GM21619 (cell line): ENCODE results near the gene ADARB2.

Experiments used
- ATAC-seq: cut with Tn5 transposase; IDR thresholded peaks from one replicate; pipeline ENCODE4 v1.9.1; 2021; ENCODE audit not compliant: unreplicated experiment

The ADARB2 gene

GRCh38 chr10:1736144-1736971 lies 967 bp downstream of the ADARB2 start:
- ATAC-seq, result no peak

- ATAC-seq, result no peak
Observed at GRCh38 chr10:1735562-1735961, 1.8 kb downstream of the ADARB2 start.

- ATAC-seq, result no peak
Observed at GRCh38 chr10:1734288-1734687, 3.0 kb downstream of the ADARB2 start.

GRCh38 chr10:1733720-1734119 lies 3.6 kb downstream of the ADARB2 start:
- ATAC-seq, result no peak

GRCh38 chr10:1732564-1732996 lies 4.7 kb downstream of the ADARB2 start:
- ATAC-seq, result no peak

- ATAC-seq, result no peak
Observed at GRCh38 chr10:1731592-1731991, 5.7 kb downstream of the ADARB2 start.

- ATAC-seq, result no peak
Observed at GRCh38 chr10:1729751-1730150, 7.6 kb downstream of the ADARB2 start.

- ATAC-seq, result no peak
Observed at GRCh38 chr10:1726861-1727260, 10.5 kb downstream of the ADARB2 start.

GRCh38 chr10:1724921-1725488 lies 12.3 kb downstream of the ADARB2 start:
- ATAC-seq, result no peak

GRCh38 chr10:1716839-1717238 lies 20.5 kb downstream of the ADARB2 start:
- no peak for ATAC-seq

GRCh38 chr10:1715821-1716220 lies 21.5 kb downstream of the ADARB2 start:
- no peak for ATAC-seq

- ATAC-seq, result no peak
Observed at GRCh38 chr10:1712944-1713671, 24.2 kb downstream of the ADARB2 start.

- no peak for ATAC-seq
Observed at GRCh38 chr10:1712314-1712713, 25.0 kb downstream of the ADARB2 start.

GRCh38 chr10:1709161-1709560 lies 28.2 kb downstream of the ADARB2 start:
- ATAC-seq, result no peak

- ATAC-seq, result no peak
Observed at GRCh38 chr10:1708746-1709145, 28.6 kb downstream of the ADARB2 start.

GRCh38 chr10:1706711-1707110 lies 30.6 kb downstream of the ADARB2 start:
- no peak for ATAC-seq

GRCh38 chr10:1706256-1706655 lies 31.1 kb downstream of the ADARB2 start:
- ATAC-seq, result no peak

- no peak for ATAC-seq
Observed at GRCh38 chr10:1698185-1698584, 39.1 kb downstream of the ADARB2 start.

- no peak for ATAC-seq
Observed at GRCh38 chr10:1696106-1696505, 41.2 kb downstream of the ADARB2 start.

GRCh38 chr10:1690086-1690485 lies 47.2 kb downstream of the ADARB2 start:
- no peak for ATAC-seq

GRCh38 chr10:1688531-1688930 lies 48.8 kb downstream of the ADARB2 start:
- ATAC-seq, result no peak

GRCh38 chr10:1687623-1688150 lies 49.6 kb downstream of the ADARB2 start:
- ATAC-seq, result no peak
